ENCODE results near the gene GPRC5C. TPM values are rescaled to one million over a fixed set of nuclear protein-coding genes. Genes with fewer than 3 reads are reported as not detected.

Gene GPRC5C
- total and polyA plus RNA-seq, 9 of the 15 experiments (the other 6 are each of a cell fraction or from before 2014, with no cell fraction given), result 0.28 to 9.0 (median 4.1) TPM

DNA sequence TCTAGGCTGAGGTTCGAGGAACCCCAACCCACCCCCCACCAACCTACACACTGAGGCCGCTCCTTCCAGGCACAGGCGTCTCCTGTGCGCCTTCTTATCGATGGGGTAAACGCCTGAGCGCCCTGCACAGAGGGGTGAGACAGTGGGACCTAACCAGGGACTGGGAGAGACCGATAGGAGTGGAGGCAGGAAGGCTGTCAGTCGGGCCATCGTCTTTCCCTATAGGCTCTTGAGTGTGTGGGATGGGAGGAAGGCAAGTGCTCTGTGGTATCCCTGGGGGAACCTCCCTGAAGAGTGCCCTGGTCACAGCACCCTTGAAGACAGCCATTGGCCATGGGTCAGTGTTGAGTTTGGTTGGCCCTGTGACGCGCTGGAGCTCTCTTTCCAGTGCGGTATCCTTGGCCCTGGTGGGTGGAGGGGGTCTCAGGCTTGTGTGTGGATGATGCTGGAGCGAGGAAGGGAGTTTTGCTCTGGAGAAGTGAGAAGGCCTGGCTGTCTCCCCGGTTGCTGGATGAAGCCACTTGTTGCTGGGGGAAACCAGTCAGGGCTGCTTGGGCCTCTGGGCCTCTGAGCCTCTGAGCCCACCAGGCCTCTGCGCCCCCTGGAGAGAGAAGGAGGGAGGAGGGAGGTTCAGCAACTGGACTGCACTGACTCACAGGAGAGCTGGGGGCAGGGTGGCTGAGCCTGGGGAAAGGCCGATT, 1.7 kb downstream of the GPRC5C start (continued):
- TF ChIP-seq RBBP5 (IDR thresholded peaks at IDR 0.05; ENCODE audit: borderline replicate concordance, insufficient read depth, low read length, poor library complexity, severe bottlenecking) (peak; percentile 26), POLR2G (IDR thresholded peaks at IDR 0.05; ENCODE audit: low read depth, low read length) (no peak), CHD1 (IDR thresholded peaks at IDR 0.05; ENCODE audit: low read length) (no peak), ZBTB7A (IDR thresholded peaks at IDR 0.05; ENCODE audit: borderline replicate concordance, control insufficient read depth, low read depth, low read length) (0 out of 2 replicates have a peak, but pooled peaks have one; percentile 24), ZNF324 (CRISPR knock-in tag; IDR thresholded peaks at IDR 0.05) (no peak), HOXB6 (CRISPR knock-in tag; IDR thresholded peaks at IDR 0.05; ENCODE audit: borderline replicate concordance) (no peak), MAFK (IDR thresholded peaks at IDR 0.05; ENCODE audit: low read length) (no peak), SETDB1 (IDR thresholded peaks at IDR 0.05; ENCODE audit: low read length) (no peak), TSC22D4 (tag; IDR thresholded peaks at IDR 0.05) (no peak), BDP1 (IDR thresholded peaks at IDR 0.05; ENCODE audit: insufficient read depth, insufficient read length) (no peak), ZFX (CRISPR knock-in tag; IDR thresholded peaks at IDR 0.05) (0 out of 2 replicates have a peak, but pooled peaks have one; percentile 13), ZNF212 (CRISPR knock-in tag; IDR thresholded peaks at IDR 0.05) (no peak), RUNX1 (IDR thresholded peaks at IDR 0.05; ENCODE audit: low read depth) (no peak), SREBF1 (IDR thresholded peaks at IDR 0.05; ENCODE audit: borderline replicate concordance, low read depth, low read length) (no peak), NFE2L1 (tag; IDR thresholded peaks at IDR 0.05; ENCODE audit: borderline replicate concordance, low read depth) (no peak), ZSCAN29 (IDR thresholded peaks at IDR 0.05) (no peak)
- TF ChIP-seq, protein P1, sequence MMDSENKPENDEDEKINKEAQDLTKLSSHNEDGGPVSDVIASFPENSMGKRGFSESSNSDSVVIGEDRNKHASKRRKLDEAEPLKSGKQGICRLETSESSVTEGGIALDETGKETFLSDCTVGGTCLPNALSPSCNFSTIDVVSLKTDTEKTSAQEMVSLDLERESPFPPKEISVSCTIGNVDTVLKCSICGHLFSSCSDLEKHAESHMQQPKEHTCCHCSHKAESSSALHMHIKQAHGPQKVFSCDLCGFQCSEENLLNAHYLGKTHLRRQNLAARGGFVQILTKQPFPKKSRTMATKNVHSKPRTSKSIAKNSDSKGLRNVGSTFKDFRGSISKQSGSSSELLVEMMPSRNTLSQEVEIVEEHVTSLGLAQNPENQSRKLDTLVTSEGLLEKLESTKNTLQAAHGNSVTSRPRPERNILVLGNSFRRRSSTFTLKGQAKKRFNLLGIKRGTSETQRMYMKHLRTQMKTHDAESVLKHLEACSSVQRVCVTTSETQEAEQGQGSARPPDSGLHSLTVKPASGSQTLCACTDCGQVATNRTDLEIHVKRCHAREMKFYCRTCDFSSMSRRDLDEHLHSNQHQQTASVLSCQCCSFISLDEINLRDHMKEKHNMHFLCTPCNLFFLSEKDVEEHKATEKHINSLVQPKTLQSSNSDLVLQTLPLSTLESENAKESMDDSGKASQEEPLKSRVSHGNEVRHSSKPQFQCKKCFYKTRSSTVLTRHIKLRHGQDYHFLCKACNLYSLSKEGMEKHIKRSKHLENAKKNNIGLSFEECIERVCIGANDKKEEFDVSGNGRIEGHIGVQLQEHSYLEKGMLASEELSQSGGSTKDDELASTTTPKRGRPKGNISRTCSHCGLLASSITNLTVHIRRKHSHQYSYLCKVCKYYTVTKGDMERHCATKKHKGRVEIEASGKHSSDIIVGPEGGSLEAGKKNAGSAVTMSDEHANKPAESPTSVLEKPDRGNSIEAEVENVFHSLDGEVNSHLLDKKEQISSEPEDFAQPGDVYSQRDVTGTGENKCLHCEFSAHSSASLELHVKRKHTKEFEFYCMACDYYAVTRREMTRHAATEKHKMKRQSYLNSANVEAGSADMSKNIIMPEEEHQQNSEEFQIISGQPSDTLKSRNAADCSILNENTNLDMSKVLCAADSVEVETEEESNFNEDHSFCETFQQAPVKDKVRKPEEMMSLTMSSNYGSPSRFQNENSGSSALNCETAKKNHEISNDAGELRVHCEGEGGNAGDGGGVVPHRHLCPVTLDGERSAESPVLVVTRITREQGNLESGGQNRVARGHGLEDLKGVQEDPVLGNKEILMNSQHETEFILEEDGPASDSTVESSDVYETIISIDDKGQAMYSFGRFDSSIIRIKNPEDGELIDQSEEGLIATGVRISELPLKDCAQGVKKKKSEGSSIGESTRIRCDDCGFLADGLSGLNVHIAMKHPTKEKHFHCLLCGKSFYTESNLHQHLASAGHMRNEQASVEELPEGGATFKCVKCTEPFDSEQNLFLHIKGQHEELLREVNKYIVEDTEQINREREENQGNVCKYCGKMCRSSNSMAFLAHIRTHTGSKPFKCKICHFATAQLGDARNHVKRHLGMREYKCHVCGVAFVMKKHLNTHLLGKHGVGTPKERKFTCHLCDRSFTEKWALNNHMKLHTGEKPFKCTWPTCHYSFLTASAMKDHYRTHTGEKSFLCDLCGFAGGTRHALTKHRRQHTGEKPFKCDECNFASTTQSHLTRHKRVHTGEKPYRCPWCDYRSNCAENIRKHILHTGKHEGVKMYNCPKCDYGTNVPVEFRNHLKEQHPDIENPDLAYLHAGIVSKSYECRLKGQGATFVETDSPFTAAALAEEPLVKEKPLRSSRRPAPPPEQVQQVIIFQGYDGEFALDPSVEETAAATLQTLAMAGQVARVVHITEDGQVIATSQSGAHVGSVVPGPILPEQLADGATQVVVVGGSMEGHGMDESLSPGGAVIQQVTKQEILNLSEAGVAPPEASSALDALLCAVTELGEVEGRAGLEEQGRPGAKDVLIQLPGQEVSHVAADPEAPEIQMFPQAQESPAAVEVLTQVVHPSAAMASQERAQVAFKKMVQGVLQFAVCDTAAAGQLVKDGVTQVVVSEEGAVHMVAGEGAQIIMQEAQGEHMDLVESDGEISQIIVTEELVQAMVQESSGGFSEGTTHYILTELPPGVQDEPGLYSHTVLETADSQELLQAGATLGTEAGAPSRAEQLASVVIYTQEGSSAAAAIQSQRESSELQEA (IDR thresholded peaks at IDR 0.05; ENCODE audit: low read depth), result no peak
- TF ChIP-seq, protein P2, sequence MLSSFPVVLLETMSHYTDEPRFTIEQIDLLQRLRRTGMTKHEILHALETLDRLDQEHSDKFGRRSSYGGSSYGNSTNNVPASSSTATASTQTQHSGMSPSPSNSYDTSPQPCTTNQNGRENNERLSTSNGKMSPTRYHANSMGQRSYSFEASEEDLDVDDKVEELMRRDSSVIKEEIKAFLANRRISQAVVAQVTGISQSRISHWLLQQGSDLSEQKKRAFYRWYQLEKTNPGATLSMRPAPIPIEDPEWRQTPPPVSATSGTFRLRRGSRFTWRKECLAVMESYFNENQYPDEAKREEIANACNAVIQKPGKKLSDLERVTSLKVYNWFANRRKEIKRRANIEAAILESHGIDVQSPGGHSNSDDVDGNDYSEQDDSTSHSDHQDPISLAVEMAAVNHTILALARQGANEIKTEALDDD (IDR thresholded peaks at IDR 0.05), result no peak
- TF ChIP-seq, protein P3, sequence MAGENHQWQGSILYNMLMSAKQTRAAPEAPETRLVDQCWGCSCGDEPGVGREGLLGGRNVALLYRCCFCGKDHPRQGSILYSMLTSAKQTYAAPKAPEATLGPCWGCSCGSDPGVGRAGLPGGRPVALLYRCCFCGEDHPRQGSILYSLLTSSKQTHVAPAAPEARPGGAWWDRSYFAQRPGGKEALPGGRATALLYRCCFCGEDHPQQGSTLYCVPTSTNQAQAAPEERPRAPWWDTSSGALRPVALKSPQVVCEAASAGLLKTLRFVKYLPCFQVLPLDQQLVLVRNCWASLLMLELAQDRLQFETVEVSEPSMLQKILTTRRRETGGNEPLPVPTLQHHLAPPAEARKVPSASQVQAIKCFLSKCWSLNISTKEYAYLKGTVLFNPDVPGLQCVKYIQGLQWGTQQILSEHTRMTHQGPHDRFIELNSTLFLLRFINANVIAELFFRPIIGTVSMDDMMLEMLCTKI (IDR thresholded peaks at IDR 0.05; ENCODE audit: partially characterized antibody), result no peak
